Fibroblast of skin of left biceps (primary cell): ENCODE measurements around the gene MIP.
"Not testable (repeated sequence)": the region's sequence is repeated elsewhere in the genome, so short reads cannot be mapped to it uniquely, and the experiment has no call there.

Source experiments
- DNase-seq, 2 experiments: peaks; one replicate each; pipeline ENCODE4 v3.0.0-alpha.2; 2013; ENCODE audit warnings: low read depth in 2 of 2

MIP gene

GRCh38 chr12:56410768-56411167 lies 43.7 kb downstream of the MIP start:
- no peak for DNase-seq

DNA sequence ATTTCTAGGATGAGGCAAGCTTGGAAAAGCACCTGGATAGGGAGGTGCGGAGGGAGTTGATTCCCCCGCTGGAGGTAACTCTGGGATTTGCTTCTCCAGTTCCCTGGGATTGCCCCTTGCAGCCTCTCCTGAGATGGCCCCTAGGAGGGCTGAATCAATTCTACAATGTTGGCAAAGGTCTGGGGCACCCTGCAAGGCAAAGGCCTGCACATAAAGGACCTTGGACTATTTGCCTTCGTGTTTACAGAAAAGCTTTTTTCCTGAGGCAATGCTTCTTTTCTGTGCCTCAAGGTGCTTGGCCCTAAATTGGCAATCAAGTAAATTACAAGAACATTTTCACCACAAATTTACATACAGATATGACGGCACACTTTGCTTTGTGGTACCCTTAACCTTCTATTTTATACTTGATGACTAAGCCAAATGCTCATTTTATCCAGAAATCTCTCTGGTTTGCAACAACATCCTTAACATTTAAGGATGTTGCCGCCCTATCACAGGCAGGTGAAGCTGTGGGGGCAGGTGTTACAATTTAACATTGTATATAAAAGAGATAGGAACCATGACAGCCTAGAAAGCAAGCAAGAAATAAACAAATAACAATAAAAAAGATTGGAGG lies 45.5 kb downstream of the MIP start:
- DNase-seq = no peak

DNA sequence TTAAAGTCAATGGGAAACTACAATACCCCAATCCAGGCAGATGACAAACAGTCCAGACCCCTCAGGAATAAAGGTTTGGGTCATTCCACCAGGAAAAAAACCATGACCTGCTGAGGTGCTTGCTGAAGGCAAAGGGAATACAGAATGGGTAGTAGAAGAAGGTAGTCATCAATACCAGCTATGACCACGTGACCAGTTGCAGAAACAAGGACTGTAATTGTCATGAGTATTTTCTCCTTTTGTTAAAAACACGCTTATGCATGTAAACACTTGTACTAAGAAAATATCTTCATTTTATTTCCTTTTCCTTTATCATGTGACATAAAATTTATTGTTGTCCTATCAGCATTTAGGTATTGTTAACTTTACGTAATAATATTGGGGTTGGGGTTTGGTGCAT lies 50.2 kb downstream of the MIP start:
- DNase-seq = not testable (repeated sequence)

DNA sequence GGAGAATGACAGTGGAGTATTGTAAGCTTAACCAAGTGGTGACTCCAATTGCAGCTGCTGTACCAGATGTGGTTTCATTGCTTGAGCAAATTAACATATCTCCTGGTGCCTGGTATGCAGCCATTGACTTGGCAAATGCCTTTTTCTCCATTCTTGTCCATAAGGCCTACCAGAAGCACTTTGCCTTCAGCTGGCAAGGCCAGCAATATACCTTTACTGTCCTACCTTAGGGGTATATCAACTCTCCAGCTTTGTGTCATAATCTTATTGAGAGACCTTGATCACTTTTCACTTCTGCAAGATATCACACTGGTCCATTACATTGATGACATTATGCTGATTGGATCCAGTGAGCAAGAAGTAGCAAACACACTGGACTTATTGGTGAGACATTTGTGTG lies 52.8 kb downstream of the MIP start:
- not testable (repeated sequence) for DNase-seq

DNA sequence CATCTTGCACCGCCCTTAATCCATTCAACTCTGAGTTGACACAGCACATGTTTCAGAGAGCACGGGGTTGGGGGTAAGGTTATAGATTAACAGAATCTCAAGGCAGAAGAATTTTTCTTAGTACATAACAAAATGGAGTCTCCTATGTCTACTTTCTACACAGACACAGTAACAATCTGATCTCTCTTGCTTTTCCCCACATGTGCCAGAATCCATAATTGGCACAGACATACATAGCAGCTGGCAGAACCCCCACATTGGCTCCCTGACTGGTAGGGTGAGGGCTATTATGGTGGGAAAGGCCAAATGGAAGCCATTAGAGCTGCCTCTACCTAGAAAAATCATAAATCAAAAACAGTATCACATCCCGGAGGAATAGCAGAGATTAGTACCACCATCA lies 53.3 kb downstream of the MIP start:
- DNase-seq = not testable (repeated sequence)
